Renal cortex interstitium (tissue), 15 donors: ENCODE results near the gene ADM5. TPM values are rescaled to one million over a fixed set of nuclear protein-coding genes. Genes with fewer than 3 reads are reported as not detected.
A peak's percentile ranks its signal among the peaks of the same experiment; 100 is the strongest.

Source experiments
- DNase-seq, 11 donors: peaks; one replicate each; pipeline ENCODE4 v3.0.0-alpha.2; 2013; ENCODE audit warnings: low read depth in 9 of 11, low spot score in 4 of 11; ENCODE audit errors: extremely low read depth in 1 of 11
- long read RNA-seq, 16 experiments: transcript quantifications; one replicate each; lab custom pipeline, GENCODE V29; 2026
- polyA plus RNA-seq, 3 donors: library from polyadenylated mRNA; unstranded; fragments of 120-200 nt; gene quantifications; one replicate each; pipeline ENCODE4 v1.2.1, GENCODE V29; 2013; ENCODE audit not compliant: insufficient read length in 3 of 3

The ADM5 gene
- polyA plus RNA-seq, result 1 to 10 TPM; 1.1 to 1.6 (median 1.5) TPM
- long read RNA-seq, donor 1, result 0 reads
- long read RNA-seq, donor 2, result 0 reads
- long read RNA-seq, donor 3, result 0 reads
- long read RNA-seq, donor 4, result 0 reads
- long read RNA-seq, donor 5, partial matches to known transcripts, result 0 of 2 reads
- long read RNA-seq, donor 5, other reads (novel, unspliced or antisense), result 0 of 2 reads
- long read RNA-seq, donor 6, result 0 reads
- long read RNA-seq, donor 7, result 0 reads
- long read RNA-seq, donor 8, result 0 reads
- long read RNA-seq, donor 9, result 0 reads
- long read RNA-seq, donor 10, result 0 reads
- long read RNA-seq, donor 11, result 0 reads
- long read RNA-seq, donor 12, result 0 reads
- long read RNA-seq, donor 13, partial matches to known transcripts, result 0 of 3 reads
- long read RNA-seq, donor 13, other reads (novel, unspliced or antisense), result 0 of 3 reads
- long read RNA-seq, donor 14, partial matches to known transcripts, result 0 of 1 reads
- long read RNA-seq, donor 14, other reads (novel, unspliced or antisense), result 0 of 1 reads
- long read RNA-seq, donor 15, result 0 reads
- long read RNA-seq, donor 16, partial matches to known transcripts, result 0 of 2 reads
- long read RNA-seq, donor 16, other reads (novel, unspliced or antisense), result 0 of 2 reads

- DNase-seq, result no peak
These were observed at the start of gene ADM5 for GRCh38 chr19:49689133-49690078. TSS of gene ADM5 (plus strand) at chr19:49689594. CDS start at chr19:49689838, 244 bp downstream.

- DNase-seq, result peak; percentile 98 to 100 (median 100)
These were observed 49.1 kb upstream of the ADM5 start, which contains the start of gene RRAS for GRCh38 chr19:49640113-49640898. TSS of gene RRAS (minus strand) at chr19:49640143. CDS start at chr19:49640098, 45 bp downstream.

GRCh38 chr19:49641688-49642491, 47.5 kb upstream of the ADM5 start, which contains the start of gene SCAF1:
TSS of gene SCAF1 (plus strand) at chr19:49642209. CDS start at chr19:49645027, 2,818 bp downstream.
- DNase-seq, result peak; percentile 93 to 99 (median 98)

GRCh38 chr19:49642492-49643035, 46.8 kb upstream of the ADM5 start:
- no peak for DNase-seq

GRCh38 chr19:49643466-49643865, 45.9 kb upstream of the ADM5 start:
- DNase-seq, result no peak

GRCh38 chr19:49645592-49645991, 43.8 kb upstream of the ADM5 start:
- no peak for DNase-seq

GRCh38 chr19:49645995-49646394, 43.4 kb upstream of the ADM5 start:
- DNase-seq, result no peak

- no peak for DNase-seq
These were observed 42.8 kb upstream of the ADM5 start for GRCh38 chr19:49646586-49646985.

- DNase-seq, result no peak
These were observed 38.2 kb upstream of the ADM5 start for GRCh38 chr19:49651029-49651819.

GRCh38 chr19:49651820-49652550, 37.4 kb upstream of the ADM5 start:
- DNase-seq, result no peak

- DNase-seq, result no peak
These were observed 36.6 kb upstream of the ADM5 start for GRCh38 chr19:49652551-49653465.

GRCh38 chr19:49653466-49653806, 36.0 kb upstream of the ADM5 start:
- DNase-seq, result no peak

- no peak for DNase-seq
These were observed 34.8 kb upstream of the ADM5 start for GRCh38 chr19:49654581-49654980.

GRCh38 chr19:49655570-49656455, 33.6 kb upstream of the ADM5 start:
- DNase-seq, result no peak
